Stimulated activated CD8-positive, alpha-beta memory T cell treated with anti-CD3 and anti-CD28 coated beads, Interleukin-12 subunit alpha, Interleukin-12 subunit beta, amount 100 ng/mL, for 1 hour (primary cell): ENCODE data around the gene PCBP4.

Source experiments
- DNase-seq: peaks from one replicate; pipeline ENCODE4 v3.0.0-alpha.2; 2020; ENCODE audit warnings: low read depth

PCBP4 gene

DNA sequence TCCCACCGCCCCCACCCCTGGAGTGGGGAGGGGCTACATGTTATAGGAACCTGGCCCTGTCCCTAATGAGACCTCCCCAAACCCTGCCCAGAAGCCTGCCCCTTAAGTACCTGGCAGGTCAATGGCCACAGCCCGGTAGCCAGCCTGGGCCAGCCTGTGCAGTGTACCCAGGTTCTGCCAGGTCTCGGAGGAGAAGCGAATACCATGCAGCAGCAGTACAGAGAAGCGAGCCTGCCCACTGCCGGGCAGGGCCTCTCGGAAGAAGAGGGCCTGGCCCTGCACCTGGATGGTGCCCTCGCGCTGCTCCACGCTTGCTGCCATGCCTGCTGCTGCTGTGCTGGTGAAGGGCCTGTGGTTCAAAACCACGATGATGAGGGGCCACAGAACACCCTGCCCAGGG is 4.1 kb upstream of the PCBP4 start:
- no peak for DNase-seq

DNA sequence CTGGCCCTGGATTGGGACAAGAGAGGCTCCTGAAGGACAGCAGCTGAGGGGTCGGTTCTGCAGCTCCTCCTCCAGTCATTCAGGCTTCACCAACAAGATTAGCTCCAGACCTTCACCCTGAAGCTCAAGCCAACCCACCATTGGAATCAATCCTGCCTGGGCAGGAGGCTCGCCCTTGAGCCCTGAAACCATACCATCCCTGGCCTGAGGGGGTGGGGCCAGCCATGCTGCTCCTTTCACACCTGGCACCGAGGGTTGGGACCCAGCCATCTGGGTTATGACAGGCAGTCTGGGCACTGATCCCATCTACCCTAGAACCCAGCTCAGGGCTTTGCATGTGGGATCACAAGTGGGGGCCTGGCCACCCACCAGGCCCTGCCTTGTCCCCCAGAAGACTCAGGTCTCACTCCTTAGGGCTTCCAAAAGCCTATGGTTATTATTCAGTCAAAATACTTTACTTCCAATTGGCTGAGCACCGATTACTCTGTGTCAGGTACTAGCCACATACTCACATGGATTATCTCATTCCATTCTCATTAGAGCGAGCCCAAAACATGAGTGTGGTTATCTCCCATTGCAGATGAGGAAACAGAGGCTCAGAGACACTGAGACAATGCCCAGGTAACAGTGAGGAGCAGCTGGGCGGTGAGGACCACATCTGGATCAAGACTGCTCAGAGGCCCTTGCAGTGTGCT is 3.5 kb upstream of the PCBP4 start:
- DNase-seq: no peak

DNA sequence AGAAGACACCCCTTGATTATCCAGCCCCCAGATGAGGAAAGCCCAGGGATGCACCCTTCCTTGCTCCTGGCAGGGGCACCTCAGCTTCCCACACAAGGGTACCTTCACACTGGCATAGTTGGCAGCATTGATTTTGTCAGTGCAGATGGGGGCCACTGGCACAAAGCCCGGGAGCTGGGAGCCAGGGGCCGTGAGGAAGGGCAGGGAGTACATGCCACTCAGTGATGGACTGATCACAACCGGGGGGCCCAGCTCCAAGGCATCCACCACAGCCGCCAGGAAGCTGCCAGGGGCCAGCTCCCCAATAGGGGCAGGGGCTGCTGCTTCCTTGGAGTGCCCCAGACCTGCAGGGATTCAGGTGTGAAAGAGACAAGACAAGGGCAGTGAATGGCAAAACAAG is 2.6 kb upstream of the PCBP4 start:
- no peak for DNase-seq

DNA sequence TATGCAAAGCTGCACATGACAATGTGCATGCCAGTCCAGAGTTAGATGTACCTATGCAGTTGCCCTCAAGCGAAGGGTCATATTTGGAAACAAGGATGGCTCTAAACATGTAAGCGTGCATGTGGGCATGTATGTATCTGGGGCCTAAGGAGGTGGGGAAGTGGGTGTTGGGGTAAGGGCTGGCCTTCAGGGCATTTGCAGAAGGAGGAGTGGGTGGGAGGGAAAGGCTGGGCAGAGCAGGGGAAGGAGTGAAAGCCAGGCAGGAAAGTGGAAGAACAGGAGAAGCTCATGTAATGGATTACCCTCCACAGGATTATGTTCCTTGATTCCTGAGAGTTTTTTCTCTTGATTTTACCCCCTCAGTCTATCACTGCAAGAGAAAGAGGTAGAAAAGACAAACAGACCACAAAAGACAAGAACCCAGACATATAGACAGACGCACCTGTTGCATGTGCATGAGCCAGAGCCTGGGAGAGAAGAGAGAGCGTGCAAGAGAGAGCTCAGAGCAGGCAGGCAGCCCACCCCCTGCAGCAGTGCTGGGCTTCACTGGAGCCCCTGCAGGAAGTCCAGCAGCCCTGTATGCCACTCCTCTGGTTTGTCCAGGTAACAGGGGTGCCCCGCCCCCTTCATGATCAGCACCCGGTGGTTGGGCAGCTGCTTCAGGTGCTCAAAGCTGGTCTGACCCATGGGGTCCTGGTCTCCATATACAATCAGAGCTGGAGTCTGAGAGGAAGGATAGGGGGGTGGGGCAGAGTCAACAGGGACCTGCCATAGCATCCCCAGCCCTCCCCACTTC is 1.8 kb upstream of the PCBP4 start:
- DNase-seq: no peak

DNA sequence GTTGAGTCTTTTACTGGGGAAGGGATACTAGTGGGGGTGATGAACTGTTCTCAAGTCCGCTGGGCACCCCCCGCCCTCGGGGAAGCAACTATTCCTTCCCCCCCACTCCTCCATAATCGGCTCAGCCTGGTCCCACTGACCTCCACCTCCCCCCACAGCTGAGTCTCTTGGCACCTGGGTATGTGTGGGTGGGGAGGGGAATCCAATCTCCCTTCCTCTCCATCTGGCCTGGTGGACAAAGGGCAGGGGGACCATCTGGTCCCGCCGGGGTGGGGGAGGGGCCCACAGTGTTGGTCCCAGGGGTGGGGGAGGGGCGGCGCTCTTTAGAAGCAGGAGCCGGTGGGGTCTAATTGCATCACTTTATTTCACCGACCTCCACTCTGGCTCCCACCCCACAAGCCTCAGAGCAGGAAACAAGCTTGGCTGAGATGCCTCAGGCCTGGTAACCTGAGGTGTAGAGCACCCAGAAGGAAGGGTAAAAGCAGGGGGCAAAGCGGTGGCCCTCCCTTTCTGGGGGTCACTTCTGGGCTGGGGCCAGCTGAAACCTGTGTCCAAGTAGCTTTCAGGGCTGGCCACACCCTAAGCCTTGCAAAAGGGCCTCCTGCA is 1.0 kb upstream of the PCBP4 start:
- no peak for DNase-seq

DNA sequence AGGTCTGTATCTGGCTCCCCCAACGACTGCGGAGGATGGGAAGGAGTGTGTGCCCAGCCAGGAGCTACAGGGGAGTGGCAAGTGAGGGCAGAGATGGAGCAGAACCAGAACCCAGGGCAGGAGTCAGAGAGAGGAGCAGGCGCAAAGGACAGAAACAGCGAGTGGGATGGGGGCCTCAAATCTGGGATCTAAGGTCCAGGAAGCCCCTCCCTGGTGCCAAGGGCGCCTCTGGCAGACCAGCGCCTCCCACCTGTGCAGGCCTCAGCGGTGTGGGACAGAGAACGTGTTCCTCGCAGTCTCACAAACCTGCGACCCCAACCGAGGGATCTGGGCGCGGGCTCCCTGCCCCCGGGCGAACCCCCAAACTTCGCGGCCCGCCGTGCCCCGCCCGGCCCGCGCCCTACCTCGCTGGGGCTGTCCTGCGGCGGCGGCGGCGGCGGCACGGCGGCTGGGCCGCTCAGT is 301 bp downstream of the PCBP4 start:
- DNase-seq: no peak

- DNase-seq: no peak
These were observed 768 bp downstream of the PCBP4 start for GRCh38 chr3:51966486-51966885.

- DNase-seq: no peak
These were observed 1.2 kb downstream of the PCBP4 start for GRCh38 chr3:51966016-51966415.

DNA sequence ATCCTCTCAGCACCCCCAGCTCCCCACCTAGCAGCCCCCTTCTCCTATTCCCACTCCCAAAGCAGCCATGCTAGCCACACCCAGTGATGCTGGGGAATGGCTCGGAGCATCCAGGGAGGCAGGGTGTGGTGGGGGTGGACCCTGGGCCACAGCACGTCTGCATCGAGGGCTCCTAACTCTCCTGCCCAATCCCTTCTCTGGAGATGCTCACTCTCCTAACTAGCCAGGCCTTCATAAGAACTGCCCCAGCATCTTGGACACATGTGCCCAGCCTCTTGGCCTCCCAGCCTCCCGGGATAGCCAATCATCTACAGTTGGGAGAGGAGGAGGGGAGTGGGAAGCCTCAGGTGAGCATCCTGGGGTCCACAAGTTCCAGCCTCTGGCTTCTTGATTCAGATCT is 2.7 kb downstream of the PCBP4 start:
- no peak for DNase-seq

DNA sequence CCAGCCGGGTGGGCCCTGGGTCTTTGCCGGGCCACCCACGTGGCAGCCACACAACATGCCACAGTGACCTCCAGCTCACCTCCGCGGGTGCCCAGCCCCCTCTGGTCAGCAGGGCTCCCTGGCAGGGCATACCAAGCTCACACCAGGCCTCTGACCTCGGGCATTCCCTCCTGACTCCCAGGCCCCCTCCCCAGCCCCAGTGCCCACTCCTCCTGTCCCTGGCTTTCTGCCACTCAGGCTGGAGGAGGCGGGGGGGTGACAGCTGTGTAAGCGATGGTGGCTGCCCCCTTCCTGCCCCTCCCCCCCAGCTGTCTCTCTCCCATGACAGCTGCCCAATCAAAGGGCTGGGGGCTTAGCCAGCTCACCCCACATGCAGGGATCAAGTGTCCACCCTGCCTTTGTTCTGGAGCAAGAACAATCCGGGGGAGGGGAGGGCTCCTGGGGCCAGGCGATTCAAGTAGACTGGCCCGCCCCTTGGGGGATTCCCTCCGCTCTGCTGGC is 3.3 kb downstream of the PCBP4 start:
- DNase-seq: no peak

DNA sequence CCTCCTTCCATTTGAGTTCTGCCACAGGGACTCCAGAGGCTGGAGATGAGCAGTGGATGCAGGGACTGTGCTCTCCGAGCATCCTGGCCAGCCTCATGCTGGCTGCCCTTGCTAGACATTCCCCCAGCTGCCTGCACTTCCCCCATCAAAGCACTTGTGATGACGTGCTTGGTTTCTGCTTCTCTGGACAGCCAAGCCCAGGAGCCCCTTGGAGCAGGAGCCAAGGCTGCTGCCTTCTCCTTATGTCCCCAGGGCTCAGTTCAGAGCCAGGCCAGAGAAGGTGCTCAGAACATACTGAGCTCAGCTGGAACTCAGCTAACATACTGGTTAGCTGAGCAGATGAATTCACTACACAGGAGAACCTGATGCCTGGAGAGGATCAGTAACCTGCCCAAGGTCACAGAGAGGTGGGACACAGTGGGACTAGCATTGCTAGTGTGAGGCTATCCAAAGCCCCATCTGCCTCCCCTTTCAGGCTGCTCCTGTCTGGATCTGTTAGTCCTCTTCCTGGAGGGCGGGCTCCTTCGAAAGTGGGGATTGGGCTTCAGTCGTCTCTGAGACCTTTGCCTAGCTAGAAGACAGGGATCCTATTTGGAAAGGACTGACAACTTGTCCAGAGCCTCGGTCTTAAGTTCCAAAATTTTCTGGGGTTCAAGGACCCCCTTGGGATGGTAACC is 4.3 kb downstream of the PCBP4 start:
- no peak for DNase-seq

GRCh38 chr3:51961602-51962569 is 5.4 kb downstream of the PCBP4 start:
- DNase-seq: no peak

GRCh38 chr3:51961011-51961410 is 6.2 kb downstream of the PCBP4 start:
- DNase-seq: no peak

DNA sequence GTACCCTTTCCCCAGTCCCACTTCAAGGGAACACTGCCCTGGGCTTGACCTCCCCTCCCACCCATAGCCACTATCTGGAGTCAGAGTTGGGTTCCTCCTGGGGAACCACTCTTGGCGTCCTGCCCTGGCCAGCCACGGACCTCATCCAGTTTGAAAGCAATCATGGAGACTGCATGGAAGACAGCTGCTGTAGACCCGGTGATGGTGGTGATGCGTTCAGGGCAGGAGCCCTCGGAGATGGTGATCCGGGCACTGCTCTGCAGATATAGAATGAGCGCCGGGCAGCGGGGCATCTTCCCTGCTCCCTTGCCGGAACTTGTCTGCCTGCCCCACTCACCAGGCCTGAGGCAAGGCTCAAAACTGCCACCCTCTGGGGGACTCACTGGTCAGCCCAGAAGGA is 6.9 kb downstream of the PCBP4 start:
- DNase-seq: no peak

GRCh38 chr3:51959651-51960050 is 7.6 kb downstream of the PCBP4 start:
- no peak for DNase-seq

- DNase-seq: no peak
These were observed 8.4 kb downstream of the PCBP4 start for GRCh38 chr3:51958603-51959521.

- DNase-seq: no peak
These were observed 9.6 kb downstream of the PCBP4 start for GRCh38 chr3:51957520-51958205.

GRCh38 chr3:51955893-51956770 is 11.1 kb downstream of the PCBP4 start:
- DNase-seq: no peak
